ENCODE data around the gene SPAG8. TPM values are rescaled to one million over a fixed set of nuclear protein-coding genes. Genes with fewer than 3 reads are reported as not detected.

SPAG8 gene
- total and polyA plus RNA-seq, 2 experiments from 2014 or later: 0.45 TPM

DNA sequence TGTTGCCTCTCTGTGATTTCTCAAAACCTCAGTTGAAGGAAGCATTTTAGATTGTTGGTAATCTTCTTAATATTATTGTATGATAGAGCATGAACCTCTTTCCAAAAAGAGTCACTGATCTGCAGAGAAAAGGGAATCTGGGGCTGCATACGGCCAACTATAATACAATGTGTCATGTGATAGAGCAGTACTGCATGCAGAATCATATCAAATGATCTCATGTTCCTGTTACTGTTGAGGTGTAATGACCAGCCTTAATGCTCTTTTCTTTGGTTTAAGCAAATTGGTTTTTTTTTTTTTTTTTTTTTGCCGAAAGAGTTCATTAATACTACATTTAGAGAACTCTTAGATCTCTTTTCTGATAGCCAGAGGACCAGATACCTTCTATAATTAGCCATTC lies 45.1 kb downstream of the SPAG8 start:
- Histone ChIP-seq H3K4me1 (ENCODE audit: insufficient read depth) (no peaks in the 10 kb centered on the region; the same call in 1 of the 2 replicates), H3F3A (replicated peaks; ENCODE audit: low read depth) (no peaks in the 10 kb centered on the region), H3K4me3 (no peak overlapping the region), H3K9me2 (ENCODE audit: insufficient read depth) (no peaks in the 10 kb centered on the region), H3K36me3 (ENCODE audit: insufficient read depth) (no peaks in the 10 kb centered on the region), H3K27ac (ENCODE audit: low read depth) (no peak overlapping the region), H3K27me3 (ENCODE audit: insufficient read depth) (no peaks in the 10 kb centered on the region), H4K20me1 (replicated peaks; ENCODE audit: insufficient read depth) (peaks cover 3% of the 10 kb centered on the region; the same call in 1 of the 2 replicates), H2AFZ (no peak overlapping the region), H3K4me2 (no peak overlapping the region), H3K79me2 (replicated peaks; ENCODE audit: insufficient read depth) (peaks cover 29% of the 10 kb centered on the region)
- no peaks in the 10 kb centered on the region for H3K27me3 Mint-ChIP-seq (ENCODE audit: insufficient read depth, low read depth, poor library complexity)
- no peak overlapping the region for H3K27ac Mint-ChIP-seq
- H3K36me3 Mint-ChIP-seq (ENCODE audit: low read depth): no peaks in the 10 kb centered on the region
- peaks cover 11% of the 10 kb centered on the region; the same call in 2 of the 3 replicates for H3K4me1 Mint-ChIP-seq
- no peaks in the 10 kb centered on the region for H3K9me3 Mint-ChIP-seq
- ATAC-seq (no peak), DNase-seq (ENCODE audit: low spot score) (no peak)
- H3K4me3 Mint-ChIP-seq: no peak overlapping the region
- TF ChIP-seq ZNF114 (CRISPR knock-in tag; IDR thresholded peaks at IDR 0.05) (no peak), EZH2 (IDR thresholded peaks at IDR 0.05; ENCODE audit: low read depth, unreplicated experiment) (no peak), POLR2AphosphoS5 (IDR thresholded peaks at IDR 0.05; ENCODE audit: low read depth) (no peak), STAT1 (IDR thresholded peaks at IDR 0.05; ENCODE audit: unreplicated experiment) (no peak), EZH2phosphoT487 (IDR thresholded peaks at IDR 0.05; ENCODE audit: unreplicated experiment) (no peak), NANOG (IDR thresholded peaks at IDR 0.05; ENCODE audit: borderline replicate concordance) (no peak)
- TF ChIP-seq, protein P1, sequence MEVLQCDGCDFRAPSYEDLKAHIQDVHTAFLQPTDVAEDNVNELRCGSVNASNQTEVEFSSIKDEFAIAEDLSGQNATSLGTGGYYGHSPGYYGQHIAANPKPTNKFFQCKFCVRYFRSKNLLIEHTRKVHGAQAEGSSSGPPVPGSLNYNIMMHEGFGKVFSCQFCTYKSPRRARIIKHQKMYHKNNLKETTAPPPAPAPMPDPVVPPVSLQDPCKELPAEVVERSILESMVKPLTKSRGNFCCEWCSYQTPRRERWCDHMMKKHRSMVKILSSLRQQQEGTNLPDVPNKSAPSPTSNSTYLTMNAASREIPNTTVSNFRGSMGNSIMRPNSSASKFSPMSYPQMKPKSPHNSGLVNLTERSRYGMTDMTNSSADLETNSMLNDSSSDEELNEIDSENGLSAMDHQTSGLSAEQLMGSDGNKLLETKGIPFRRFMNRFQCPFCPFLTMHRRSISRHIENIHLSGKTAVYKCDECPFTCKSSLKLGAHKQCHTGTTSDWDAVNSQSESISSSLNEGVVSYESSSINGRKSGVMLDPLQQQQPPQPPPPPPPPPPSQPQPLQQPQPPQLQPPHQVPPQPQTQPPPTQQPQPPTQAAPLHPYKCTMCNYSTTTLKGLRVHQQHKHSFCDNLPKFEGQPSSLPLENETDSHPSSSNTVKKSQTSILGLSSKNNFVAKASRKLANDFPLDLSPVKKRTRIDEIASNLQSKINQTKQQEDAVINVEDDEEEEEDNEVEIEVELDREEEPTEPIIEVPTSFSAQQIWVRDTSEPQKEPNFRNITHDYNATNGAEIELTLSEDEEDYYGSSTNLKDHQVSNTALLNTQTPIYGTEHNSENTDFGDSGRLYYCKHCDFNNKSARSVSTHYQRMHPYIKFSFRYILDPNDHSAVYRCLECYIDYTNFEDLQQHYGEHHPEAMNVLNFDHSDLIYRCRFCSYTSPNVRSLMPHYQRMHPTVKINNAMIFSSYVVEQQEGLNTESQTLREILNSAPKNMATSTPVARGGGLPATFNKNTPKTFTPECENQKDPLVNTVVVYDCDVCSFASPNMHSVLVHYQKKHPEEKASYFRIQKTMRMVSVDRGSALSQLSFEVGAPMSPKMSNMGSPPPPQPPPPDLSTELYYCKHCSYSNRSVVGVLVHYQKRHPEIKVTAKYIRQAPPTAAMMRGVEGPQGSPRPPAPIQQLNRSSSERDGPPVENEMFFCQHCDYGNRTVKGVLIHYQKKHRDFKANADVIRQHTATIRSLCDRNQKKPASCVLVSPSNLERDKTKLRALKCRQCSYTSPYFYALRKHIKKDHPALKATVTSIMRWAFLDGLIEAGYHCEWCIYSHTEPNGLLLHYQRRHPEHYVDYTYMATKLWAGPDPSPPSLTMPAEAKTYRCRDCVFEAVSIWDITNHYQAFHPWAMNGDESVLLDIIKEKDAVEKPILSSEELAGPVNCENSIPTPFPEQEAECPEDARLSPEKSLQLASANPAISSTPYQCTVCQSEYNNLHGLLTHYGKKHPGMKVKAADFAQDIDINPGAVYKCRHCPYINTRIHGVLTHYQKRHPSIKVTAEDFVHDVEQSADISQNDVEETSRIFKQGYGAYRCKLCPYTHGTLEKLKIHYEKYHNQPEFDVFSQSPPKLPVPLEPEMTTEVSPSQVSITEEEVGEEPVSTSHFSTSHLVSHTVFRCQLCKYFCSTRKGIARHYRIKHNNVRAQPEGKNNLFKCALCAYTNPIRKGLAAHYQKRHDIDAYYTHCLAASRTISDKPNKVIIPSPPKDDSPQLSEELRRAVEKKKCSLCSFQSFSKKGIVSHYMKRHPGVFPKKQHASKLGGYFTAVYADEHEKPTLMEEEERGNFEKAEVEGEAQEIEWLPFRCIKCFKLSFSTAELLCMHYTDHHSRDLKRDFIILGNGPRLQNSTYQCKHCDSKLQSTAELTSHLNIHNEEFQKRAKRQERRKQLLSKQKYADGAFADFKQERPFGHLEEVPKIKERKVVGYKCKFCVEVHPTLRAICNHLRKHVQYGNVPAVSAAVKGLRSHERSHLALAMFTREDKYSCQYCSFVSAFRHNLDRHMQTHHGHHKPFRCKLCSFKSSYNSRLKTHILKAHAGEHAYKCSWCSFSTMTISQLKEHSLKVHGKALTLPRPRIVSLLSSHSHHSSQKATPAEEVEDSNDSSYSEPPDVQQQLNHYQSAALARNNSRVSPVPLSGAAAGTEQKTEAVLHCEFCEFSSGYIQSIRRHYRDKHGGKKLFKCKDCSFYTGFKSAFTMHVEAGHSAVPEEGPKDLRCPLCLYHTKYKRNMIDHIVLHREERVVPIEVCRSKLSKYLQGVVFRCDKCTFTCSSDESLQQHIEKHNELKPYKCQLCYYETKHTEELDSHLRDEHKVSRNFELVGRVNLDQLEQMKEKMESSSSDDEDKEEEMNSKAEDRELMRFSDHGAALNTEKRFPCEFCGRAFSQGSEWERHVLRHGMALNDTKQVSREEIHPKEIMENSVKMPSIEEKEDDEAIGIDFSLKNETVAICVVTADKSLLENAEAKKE (CRISPR knock-in tag; IDR thresholded peaks at IDR 0.05): no peak

- 0 out of 2 replicates have a peak, but pooled peaks cover 3% of the 10 kb centered on the region for H4K20me1 ChIP-seq (replicated peaks; ENCODE audit: insufficient read depth)
- no peaks in the 10 kb centered on the region for H3K9me2 ChIP-seq (ENCODE audit: insufficient read depth)
- no peaks in the 10 kb centered on the region for H3K27me3 Mint-ChIP-seq (ENCODE audit: insufficient read depth, low read depth, poor library complexity)
- DNase-seq (ENCODE audit: low spot score) (no peak), ATAC-seq (no peak)
- H3F3A ChIP-seq (replicated peaks; ENCODE audit: low read depth): no peaks in the 10 kb centered on the region; the same call in 1 of the 2 replicates
- peaks cover 3% of the 10 kb centered on the region; the same call in 1 of the 3 replicates for H3K36me3 Mint-ChIP-seq (ENCODE audit: low read depth)
- peaks cover 30% of the 10 kb centered on the region for H3K4me1 Mint-ChIP-seq
- H3K4me1 ChIP-seq (ENCODE audit: insufficient read depth): peaks cover 3% of the 10 kb centered on the region
- H3K9me3 Mint-ChIP-seq: no peaks in the 10 kb centered on the region
- H3K27me3 ChIP-seq (ENCODE audit: insufficient read depth): no peaks in the 10 kb centered on the region
- H3K4me3 Mint-ChIP-seq: no peak overlapping the region
- H3K27ac Mint-ChIP-seq: no peak overlapping the region
- H3K36me3 ChIP-seq (ENCODE audit: insufficient read depth): no peaks in the 10 kb centered on the region
- H3K79me2 ChIP-seq (replicated peaks; ENCODE audit: insufficient read depth): peaks cover 61% of the 10 kb centered on the region
- H3K4me3 ChIP-seq: no peak overlapping the region
- H3K27ac ChIP-seq (ENCODE audit: low read depth): no peak overlapping the region
- H3K4me2 ChIP-seq: no peak overlapping the region
- no peak overlapping the region for H2AFZ ChIP-seq
- TF ChIP-seq CTCF (conservative IDR thresholded peaks at IDR 0.05; ENCODE audit: low read depth in 2 of 2): no peak
- no peak for TF ChIP-seq STAT1 (IDR thresholded peaks at IDR 0.05; ENCODE audit: unreplicated experiment)
- no peak for TF ChIP-seq ETS1 (IDR thresholded peaks at IDR 0.05)
- no peak for TF ChIP-seq ZNF331 (CRISPR knock-in tag; IDR thresholded peaks at IDR 0.05; ENCODE audit: low read depth)
- no peak for TF ChIP-seq CREB1 (CRISPR knock-in tag; IDR thresholded peaks at IDR 0.05; ENCODE audit: low read depth)
- TF ChIP-seq JUNB (IDR thresholded peaks at IDR 0.05; ENCODE audit: unreplicated experiment): no peak
- TF ChIP-seq ZNF114 (CRISPR knock-in tag; IDR thresholded peaks at IDR 0.05): no peak
- TF ChIP-seq EZH2 (IDR thresholded peaks at IDR 0.05; ENCODE audit: low read depth, unreplicated experiment): no peak
- no peak for TF ChIP-seq NANOG (IDR thresholded peaks at IDR 0.05; ENCODE audit: borderline replicate concordance)
- TF ChIP-seq EZH2phosphoT487 (IDR thresholded peaks at IDR 0.05; ENCODE audit: unreplicated experiment): no peak
- no peak for TF ChIP-seq POLR2AphosphoS5 (IDR thresholded peaks at IDR 0.05; ENCODE audit: low read depth)
Measured at GRCh38 chr9:35763803-35764202, 48.3 kb downstream of the SPAG8 start.

Measured in GM23338 (cell line).